K562 (cell line): ENCODE data around the gene FAM78B. TPM values are rescaled to one million over a fixed set of nuclear protein-coding genes. Genes with fewer than 3 reads are reported as not detected.

Source experiments
- ATAC-seq: fragments of 200-7000 bp; cut with Tn5 transposase; 3 replicates; pipeline ENCODE4 v1.9.1; 2020; ENCODE audit warnings: moderate library complexity
- BruUV-seq: library from RNA; stranded (reverse); fragments of 400-500 nt; replicated peaks from 2 replicates; lab custom pipeline; 2021; lab: Mats Ljungman, UMichigan
- CTCF ChIA-PET: fragments of 300-600 bp; formaldehyde crosslinking; extraction: SDS; loops from one replicate; lab custom pipeline; 2021; ENCODE audit warnings: low intra/inter-chr PET ratio; lab: Yijun Ruan, JAX
- POLR2A ChIA-PET: fragments of 300-600, 350-650 bp; sonication (Branson Sonifier 250); formaldehyde crosslinking; extraction: SDS; loops from one replicate; lab custom pipeline; 2021; ENCODE audit warnings: antibody characterized with exemption, inconsistent platforms; lab: Yijun Ruan, JAX
- DNase-seq, 4 experiments: peaks; one replicate each; pipeline versions ENCODE4 v3.0.0 to v3.0.0-alpha.2; 2011 to 2018; ENCODE audit warnings: low spot score in 3 of 4, mixed read lengths in 3 of 4; ENCODE audit errors: extremely low read depth in 1 of 4
- FAIRE-seq: peaks from 2 replicates; lab custom pipeline; 2011; peaks lifted over from hg19 to GRCh38; lab: Jason Lieb, UNC
- H2AFZ ChIP-seq: 2 replicates; pipeline ENCODE4 v1.6.0; 2011; ENCODE audit warnings: low read depth, low read length, control low read depth, inconsistent platforms
- H3K27ac ChIP-seq: fragments of 200-600 bp; 3 replicates; pipeline ENCODE4 v1.8.0; 2011; ENCODE audit warnings: low read depth, mild to moderate bottlenecking, control low read depth, inconsistent platforms, low read length, moderate library complexity, mixed read lengths; ENCODE audit errors: extremely low read depth
- H3K27me3 ChIP-seq, 2 experiments: fragments of 300-600 bp in 1 of 2; 2 replicates in 1 of 2; 3 replicates in 1 of 2; pipeline versions ENCODE4 v1.6.0 to v1.8.0; 2011; ENCODE audit warnings: inconsistent platforms in 2 of 2, low read length in 2 of 2, mild to moderate bottlenecking in 1 of 2, mixed read lengths in 1 of 2, moderate library complexity in 1 of 2; ENCODE audit not compliant: control insufficient read depth in 2 of 2, insufficient read depth in 2 of 2
- H3K36me3 ChIP-seq: fragments of 300-600 bp; 3 replicates; pipeline ENCODE4 v1.8.0; 2011; ENCODE audit warnings: mild to moderate bottlenecking, low read length, inconsistent platforms; ENCODE audit not compliant: control insufficient read depth, insufficient read depth
- H3K4me1 ChIP-seq, 2 experiments: fragments of 200-600 bp in 1 of 2; replicated peaks in 1 of 2; 2 replicates in 1 of 2; 3 replicates in 1 of 2; pipeline versions ENCODE4 v1.5.1 to v1.8.0; 2011; ENCODE audit warnings: inconsistent platforms in 2 of 2, low read length in 2 of 2, mild to moderate bottlenecking in 1 of 2, mixed read lengths in 1 of 2, moderate library complexity in 1 of 2; ENCODE audit not compliant: control insufficient read depth in 2 of 2, insufficient read depth in 2 of 2
- H3K4me2 ChIP-seq: 2 replicates; pipeline ENCODE4 v1.6.1; 2011; ENCODE audit warnings: low read length, control low read depth, inconsistent platforms, mixed read lengths; ENCODE audit not compliant: insufficient read depth
- H3K4me3 ChIP-seq: fragments of 200-600 bp; sonication (generic), shearing (Covaris generic); 2 replicates; pipeline ENCODE4 v1.5.1; 2016; ENCODE audit warnings: control low read depth, inconsistent platforms
- H3K79me2 ChIP-seq: fragments of 200-600 bp; 3 replicates; pipeline ENCODE4 v1.8.0; 2011; ENCODE audit warnings: low read length, inconsistent platforms; ENCODE audit not compliant: control insufficient read depth, insufficient read depth
- H3K9ac ChIP-seq, 2 experiments: 2 replicates each; pipeline versions ENCODE4 v1.6.0 to v1.6.1; 2011; ENCODE audit warnings: low read depth in 2 of 2, low read length in 2 of 2, control low read depth in 1 of 2, inconsistent platforms in 1 of 2, mild to moderate bottlenecking in 1 of 2, mixed read lengths in 1 of 2; ENCODE audit not compliant: insufficient read depth in 1 of 2
- H3K9me1 ChIP-seq: one replicate; pipeline ENCODE4 v1.6.0; 2011; ENCODE audit warnings: inconsistent platforms, mild to moderate bottlenecking, low read length, moderate library complexity; ENCODE audit not compliant: control insufficient read depth, insufficient read depth
- H3K9me3 ChIP-seq: replicated peaks from 2 replicates; pipeline ENCODE4 v1.5.1; 2011; ENCODE audit warnings: low read depth, low read length, inconsistent platforms; ENCODE audit not compliant: control insufficient read depth, insufficient read depth
- H4K20me1 ChIP-seq: replicated peaks from 2 replicates; pipeline ENCODE4 v1.6.1; 2011; ENCODE audit warnings: low read length, inconsistent platforms, mixed read lengths; ENCODE audit not compliant: control insufficient read depth, insufficient read depth
- BRF1 ChIP-seq: IDR thresholded peaks from 3 replicates; pipeline ENCODE4 v1.6.1; 2011; ENCODE audit warnings: borderline replicate concordance, mild to moderate bottlenecking; ENCODE audit not compliant: insufficient read length; ENCODE audit errors: extremely low read depth
- CCAR2 ChIP-seq: fragments of 200-400 bp; formaldehyde crosslinking; IDR thresholded peaks from 2 replicates; pipeline ENCODE4 v1.6.1; 2017; ENCODE audit warnings: mild to moderate bottlenecking, low read depth, low read length
- CREB1 ChIP-seq, 2 experiments: sonication (generic) in 1 of 2; formaldehyde crosslinking in 1 of 2; IDR thresholded peaks; 2 replicates each; pipeline versions ENCODE4 v1.6.1 to v1.8.0; 2012 to 2022; ENCODE audit warnings: inconsistent platforms in 1 of 2, mild to moderate bottlenecking in 1 of 2, missing genetic modification reagents in 1 of 2, moderate library complexity in 1 of 2
- HMGN3 ChIP-seq: IDR thresholded peaks from 2 replicates; pipeline ENCODE4 v1.6.1; 2011; ENCODE audit warnings: borderline replicate concordance, low read depth, mild to moderate bottlenecking, mixed read lengths, low read length; ENCODE audit not compliant: insufficient read length; ENCODE audit errors: extremely low read depth
- HNRNPL ChIP-seq: fragments of 200-400 bp; formaldehyde crosslinking; IDR thresholded peaks from 2 replicates; pipeline ENCODE4 v1.6.1; 2017; ENCODE audit warnings: low read depth, mild to moderate bottlenecking, low read length
- HSF4 ChIP-seq: fragments of 250-450 bp; sonication (Bioruptor Pico); IDR thresholded peaks from 2 replicates; pipeline ENCODE4 v2.1.2; 2022; ENCODE audit warnings: mild to moderate bottlenecking, moderate library complexity, borderline replicate concordance
- KDM1A ChIP-seq, 2 experiments: fragments of 450-650 bp; IDR thresholded peaks; 2 replicates each; pipeline ENCODE4 v1.6.1; 2016; ENCODE audit warnings: mild to moderate bottlenecking in 2 of 2
- MECOM ChIP-seq: fragments of 250-450 bp; sonication (Bioruptor Pico); IDR thresholded peaks from 2 replicates; pipeline ENCODE4 v1.8.0; 2022; ENCODE audit warnings: inconsistent platforms
- PATZ1 ChIP-seq: fragments of 250-450 bp; sonication (Bioruptor Pico); IDR thresholded peaks from 2 replicates; pipeline ENCODE4 v1.5.0; 2020; ENCODE audit warnings: mild to moderate bottlenecking, borderline replicate concordance
- RFX5 ChIP-seq: IDR thresholded peaks from 2 replicates; pipeline ENCODE4 v1.6.1; 2011; ENCODE audit warnings: low read depth, mild to moderate bottlenecking, improper control_type of control experiment, low read length
- SREBF2 ChIP-seq: sonication (generic); formaldehyde crosslinking; IDR thresholded peaks from 2 replicates; pipeline ENCODE4 v1.4.0; 2020; ENCODE audit warnings: mild to moderate bottlenecking, missing genetic modification reagents
- ZBED1 ChIP-seq: IDR thresholded peaks from 2 replicates; pipeline ENCODE4 v1.6.1; 2014
- ZNF384 ChIP-seq: IDR thresholded peaks from 2 replicates; pipeline ENCODE4 v1.6.1; 2012; ENCODE audit warnings: low read depth, low read length, improper control_type of control experiment
- ZNF512 ChIP-seq: IDR thresholded peaks from 2 replicates; pipeline ENCODE4 v1.6.1; 2016; ENCODE audit warnings: missing genetic modification characterization, missing compliant biosample characterization
- ZNF639 ChIP-seq, 2 experiments: fragments of 200-800 bp in 1 of 2; sonication (Bioruptor generic) in 1 of 2; sonication (generic) in 1 of 2; formaldehyde crosslinking in 1 of 2; IDR thresholded peaks in 1 of 2; conservative IDR thresholded peaks in 1 of 2; 2 replicates each; pipeline versions ENCODE4 v1.5.0 to v1.6.1; 2016 to 2020; ENCODE audit warnings: missing compliant biosample characterization in 1 of 2, missing genetic modification characterization in 1 of 2, missing genetic modification reagents in 1 of 2
- ZNF764 ChIP-seq: fragments of 250-450 bp; sonication (Bioruptor Pico); IDR thresholded peaks from 2 replicates; pipeline ENCODE4 v1.4.0; 2020; ENCODE audit warnings: low read depth, mild to moderate bottlenecking, moderate library complexity
- WGBS: fragments of 100-300 bp; shearing (Covaris generic); methylation state at CpG from one replicate; pipeline ENCODE4 v1.1.6; 2016; ENCODE audit warnings: low coverage, mixed read lengths; ENCODE audit not compliant: insufficient coverage; ENCODE audit errors: missing lambda C conversion rate; 5-methylcytosine and 5-hydroxymethylcytosine counted together
- in situ Hi-C: fragments of 300-500 bp; cut with MboI; formaldehyde crosslinking; loops from 4 replicates; pipeline ENCODE4 v1.15.0; 2018; ENCODE audit warnings: inconsistent platforms, mixed read lengths
- intact Hi-C: fragments of 100-400 bp; cut with micrococcal nuclease; formaldehyde crosslinking; loops from 2 replicates; pipeline ENCODE4 v1.14.2; 2022
- polyA plus RNA-seq, 8 experiments: library from polyadenylated mRNA; depleted of rRNA in 4 of 8; stranded (reverse) in 5 of 8; unstranded in 3 of 8; fragments of >200 nt; fragmentation: Nextera tagmentation in 2 of 8; fragmentation: Illumina TruSeq in 1 of 8; extraction: Ambion mirVana in 2 of 8; extraction: Trizol in 1 of 8; gene quantifications; 2 replicates each; pipeline versions ENCODE4 v1.2.1 to v1.2.3, GENCODE V29; 2011 to 2014; ENCODE audit warnings: inconsistent platforms in 1 of 8, missing spikeins in 1 of 8
- total RNA-seq, 7 experiments: library from RNA; depleted of rRNA in 6 of 7; stranded (reverse); fragments of >200 nt in 6 of 7; fragmentation: Illumina TruSeq in 2 of 7; extraction: Trizol in 2 of 7; gene quantifications; 2 replicates each; pipeline versions ENCODE4 v1.2.1 to v1.2.3, GENCODE V29; 2011 to 2021; ENCODE audit warnings: low replicate concordance in 1 of 7

The FAM78B gene
- total and polyA plus RNA-seq, 9 of the 15 experiments (the other 6 are each of a cell fraction or from before 2014, with no cell fraction given): 0.04 to 0.43 (median 0.29) TPM; not detected in 1

GRCh38 chr1:166064313-166064926, 102.4 kb downstream of the FAM78B start:
- no peak for DNase-seq
- Histone ChIP-seq H3K4me3 (no peak overlapping the region), H3K4me1 (no peaks in the 10 kb centered on the region), H3K9me1 (no peaks in the 10 kb centered on the region), H3K4me2 (no peak overlapping the region), H3K79me2 (no peaks in the 10 kb centered on the region), H3K36me3 (no peaks in the 10 kb centered on the region), H4K20me1 (0 out of 2 replicates have a peak, but pooled peaks cover 2% of the 10 kb centered on the region), H3K27ac (no peak overlapping the region), H2AFZ (no peak overlapping the region), H3K9me3 (no peaks in the 10 kb centered on the region), H3K9ac (no peak overlapping the region), H3K27me3 (peaks cover 0 to 5% of the 10 kb centered on the region in 2 experiments; a peak in 1 of 5 replicates)
- WGBS: 2% methylated on average over 4 of the region's 4 CpGs
- ChIA-PET POLR2A (no interaction called here), CTCF (no interaction called here)
- no peak for ATAC-seq
- in situ Hi-C loops: no loop called here
- BruUV-seq: no TSS peak
- intact Hi-C loops: no loop called here
- no peak for FAIRE-seq
- TF ChIP-seq HNRNPL: no peak
- no peak for TF ChIP-seq ZNF764 (CRISPR knock-in tag)
- no peak for TF ChIP-seq ZNF512
- no peak for TF ChIP-seq ZNF384
- no peak for TF ChIP-seq BRF1
- no peak for TF ChIP-seq HMGN3
- TF ChIP-seq ZNF639 (CRISPR knock-in tag; conservative IDR thresholded peaks at IDR 0.05 in 1 of 2, IDR thresholded peaks at IDR 0.05 in 1 of 2): no peak
- TF ChIP-seq ZBED1: no peak
- TF ChIP-seq RFX5: no peak
- TF ChIP-seq HSF4 (CRISPR knock-in tag): no peak
- no peak for TF ChIP-seq CREB1 (IDR thresholded peaks at IDR 0.05)
- no peak for TF ChIP-seq CREB1 (CRISPR knock-in tag; IDR thresholded peaks at IDR 0.05)
- no peak for TF ChIP-seq KDM1A (IDR thresholded peaks at IDR 0.05)
- TF ChIP-seq PATZ1 (CRISPR knock-in tag): no peak
- TF ChIP-seq CCAR2: no peak
- TF ChIP-seq MECOM (CRISPR knock-in tag): no peak
- TF ChIP-seq SREBF2: no peak
